DOHH2 (cell line): Measurements from ENCODE around the gene SLC45A3.

Source experiments
- H3F3A ChIP-seq: fragments of 200-600 bp; sonication (generic), shearing (Covaris generic); 2 replicates; pipeline ENCODE4 v1.6.0; 2016; ENCODE audit warnings: antibody characterized with exemption, mild to moderate bottlenecking; ENCODE audit not compliant: control insufficient read depth, insufficient read depth
- H3K27ac ChIP-seq: fragments of 200-600 bp; sonication (generic); 2 replicates; pipeline ENCODE4 v1.5.1; 2014; ENCODE audit warnings: low read depth, mild to moderate bottlenecking, low read length, moderate library complexity
- H3K27me3 ChIP-seq: fragments of 200-600 bp; sonication (generic); 2 replicates; pipeline ENCODE4 v1.6.1; 2014; ENCODE audit warnings: mild to moderate bottlenecking, low read length, mixed read lengths; ENCODE audit not compliant: control insufficient read depth
- H3K36me3 ChIP-seq: fragments of 200-600 bp; sonication (generic); 2 replicates; pipeline ENCODE4 v1.6.1; 2014; ENCODE audit warnings: mild to moderate bottlenecking, low read length, moderate library complexity, mixed read lengths; ENCODE audit not compliant: control insufficient read depth
- H3K4me1 ChIP-seq: fragments of 200-600 bp; sonication (generic); 2 replicates; pipeline ENCODE4 v1.6.1; 2014; ENCODE audit warnings: mild to moderate bottlenecking, low read length, mixed read lengths; ENCODE audit not compliant: control insufficient read depth
- H3K4me2 ChIP-seq: fragments of 200-600 bp; sonication (generic); 2 replicates; pipeline ENCODE4 v1.6.0; 2014; ENCODE audit warnings: mild to moderate bottlenecking, low read length, moderate library complexity
- H3K4me3 ChIP-seq: fragments of 200-600 bp; sonication (generic); 2 replicates; pipeline ENCODE4 v1.5.1; 2014; ENCODE audit warnings: mild to moderate bottlenecking, low read length, mixed read lengths
- H3K79me2 ChIP-seq: fragments of 200-600 bp; sonication (generic); 2 replicates; pipeline ENCODE4 v1.6.1; 2014; ENCODE audit warnings: mild to moderate bottlenecking, low read length, mixed read lengths; ENCODE audit not compliant: control insufficient read depth
- H3K9me2 ChIP-seq: fragments of 200-600 bp; sonication (generic); replicated peaks from 2 replicates; pipeline ENCODE4 v1.6.1; 2014; ENCODE audit warnings: mild to moderate bottlenecking, low read length, mixed read lengths; ENCODE audit not compliant: control insufficient read depth
- H3K9me3 ChIP-seq: fragments of 200-600 bp; sonication (generic); 2 replicates; pipeline ENCODE4 v1.6.1; 2014; ENCODE audit warnings: antibody characterized with exemption, low read length, mixed read lengths; ENCODE audit not compliant: control insufficient read depth, insufficient read depth
- H4K20me1 ChIP-seq: fragments of 200-600 bp; sonication (generic); 2 replicates; pipeline ENCODE4 v1.6.0; 2014; ENCODE audit warnings: low read depth, mild to moderate bottlenecking, antibody characterized with exemption, low read length, moderate library complexity; ENCODE audit not compliant: control insufficient read depth, insufficient read depth
- EZH2phosphoT487 ChIP-seq: fragments of 200-600 bp; sonication (generic); IDR thresholded peaks from 2 replicates; pipeline ENCODE4 v1.6.1; 2017; ENCODE audit warnings: borderline replicate concordance, mild to moderate bottlenecking, antibody characterized with exemption, low read length, moderate library complexity, mixed read lengths
- TF ChIP-seq, protein P1 (sequence below): fragments of 200-600 bp; sonication (generic); IDR thresholded peaks from one replicate; pipeline ENCODE4 v1.5.1; 2014; ENCODE audit warnings: antibody characterized with exemption, mild to moderate bottlenecking, low read depth, low read length; ENCODE audit not compliant: poor library complexity, severe bottlenecking

Gene SLC45A3

GRCh38 chr1:205610036-205610435, 70.3 kb downstream of the SLC45A3 start:
- H3K79me2 ChIP-seq: peaks cover 77% of the 10 kb centered on the region
- no peaks in the 10 kb centered on the region for H3K9me3 ChIP-seq
- H4K20me1 ChIP-seq: no peaks in the 10 kb centered on the region; the same call in 1 of the 2 replicates
- peaks cover 4% of the 10 kb centered on the region for H3F3A ChIP-seq
- no peak overlapping the region for H3K4me3 ChIP-seq
- H3K36me3 ChIP-seq: peaks cover 88% of the 10 kb centered on the region
- H3K27me3 ChIP-seq: no peaks in the 10 kb centered on the region
- H3K4me1 ChIP-seq: peaks cover 61% of the 10 kb centered on the region
- H3K27ac ChIP-seq: no peak overlapping the region
- H3K4me2 ChIP-seq: no peak overlapping the region
- H3K9me2 ChIP-seq: no peaks in the 10 kb centered on the region
- TF ChIP-seq, protein P1, sequence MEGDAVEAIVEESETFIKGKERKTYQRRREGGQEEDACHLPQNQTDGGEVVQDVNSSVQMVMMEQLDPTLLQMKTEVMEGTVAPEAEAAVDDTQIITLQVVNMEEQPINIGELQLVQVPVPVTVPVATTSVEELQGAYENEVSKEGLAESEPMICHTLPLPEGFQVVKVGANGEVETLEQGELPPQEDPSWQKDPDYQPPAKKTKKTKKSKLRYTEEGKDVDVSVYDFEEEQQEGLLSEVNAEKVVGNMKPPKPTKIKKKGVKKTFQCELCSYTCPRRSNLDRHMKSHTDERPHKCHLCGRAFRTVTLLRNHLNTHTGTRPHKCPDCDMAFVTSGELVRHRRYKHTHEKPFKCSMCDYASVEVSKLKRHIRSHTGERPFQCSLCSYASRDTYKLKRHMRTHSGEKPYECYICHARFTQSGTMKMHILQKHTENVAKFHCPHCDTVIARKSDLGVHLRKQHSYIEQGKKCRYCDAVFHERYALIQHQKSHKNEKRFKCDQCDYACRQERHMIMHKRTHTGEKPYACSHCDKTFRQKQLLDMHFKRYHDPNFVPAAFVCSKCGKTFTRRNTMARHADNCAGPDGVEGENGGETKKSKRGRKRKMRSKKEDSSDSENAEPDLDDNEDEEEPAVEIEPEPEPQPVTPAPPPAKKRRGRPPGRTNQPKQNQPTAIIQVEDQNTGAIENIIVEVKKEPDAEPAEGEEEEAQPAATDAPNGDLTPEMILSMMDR: no peak
- TF ChIP-seq EZH2phosphoT487: no peak
